ENCODE data around the gene GGNBP2. TPM values are rescaled to one million over a fixed set of nuclear protein-coding genes. Genes with fewer than 3 reads are reported as not detected.

Gene GGNBP2
- total RNA-seq (ENCODE audit: low replicate concordance): 53.6 and 197 TPM in 2 replicates

GRCh38 chr17:36544307-36545076 lies at the start of gene GGNBP2:
TSS of gene GGNBP2 (plus strand) at chr17:36544919. CDS start at chr17:36545725, 806 bp downstream.

GRCh38 chr17:36534840-36535668 lies 9.7 kb upstream of the GGNBP2 start, which contains the start of the genes MYO19 and PIGW:
TSS of gene MYO19 (minus strand) at chr17:36534868. CDS start at chr17:36532538, 2,330 bp downstream.
TSS of gene PIGW (plus strand) at chr17:36534987. CDS start at chr17:36537102, 2,115 bp downstream.

GRCh38 chr17:36591434-36592315 lies 47.0 kb downstream of the GGNBP2 start, which contains the start of gene DHRS11:
TSS of gene DHRS11 (plus strand) at chr17:36591879. CDS start at chr17:36592010, 131 bp downstream.

GRCh38 chr17:36601303-36602029 lies 56.7 kb downstream of the GGNBP2 start, which contains the start of gene MRM1:
TSS of gene MRM1 (plus strand) at chr17:36601583. CDS start at chr17:36601811, 228 bp downstream.

Other genes with a start within 250 kb of the GGNBP2 start
- not detected in 2 replicates for gene TBC1D3G, start 221.0 kb upstream of the GGNBP2 start, total RNA-seq (ENCODE audit: low replicate concordance)
- not detected in 2 replicates for gene TBC1D3H, start 156.5 kb upstream of the GGNBP2 start, total RNA-seq (ENCODE audit: low replicate concordance)
- gene ZNHIT3, start 58.2 kb upstream of the GGNBP2 start, total RNA-seq (ENCODE audit: low replicate concordance): 24.5 and 31.7 TPM in 2 replicates
- gene MYO19, start 10.1 kb upstream of the GGNBP2 start, total RNA-seq (ENCODE audit: low replicate concordance): 22.1 and 44.7 TPM in 2 replicates
- 0.70 and 5.3 TPM in 2 replicates for gene PIGW, start 9.9 kb upstream of the GGNBP2 start, total RNA-seq (ENCODE audit: low replicate concordance)
- gene DHRS11, start 47.0 kb downstream of the GGNBP2 start, total RNA-seq (ENCODE audit: low replicate concordance): 3.9 and 4.7 TPM in 2 replicates
- 2.1 and 3.7 TPM in 2 replicates for gene MRM1, start 56.7 kb downstream of the GGNBP2 start, total RNA-seq (ENCODE audit: low replicate concordance)